Vagina (tissue), 2 donors: ENCODE measurements around the gene ARL10.

Experiments used
- CTCF ChIP-seq, 3 experiments: fragments of 450-650 bp in 2 of 3; fragments of 200-600 bp in 1 of 3; sonication (generic) in 1 of 3; IDR thresholded peaks; one replicate each; pipeline ENCODE4 v1.5.1; 2017 to 2019; ENCODE audit warnings: antibody characterized with exemption in 3 of 3, mild to moderate bottlenecking in 2 of 3, moderate library complexity in 2 of 3
- POLR2A ChIP-seq, 2 donors: fragments of 450-650 bp; IDR thresholded peaks; one replicate each; pipeline ENCODE4 v1.6.1; 2017; ENCODE audit warnings: antibody characterized with exemption in 2 of 2, mild to moderate bottlenecking in 2 of 2, moderate library complexity in 2 of 2

DNA sequence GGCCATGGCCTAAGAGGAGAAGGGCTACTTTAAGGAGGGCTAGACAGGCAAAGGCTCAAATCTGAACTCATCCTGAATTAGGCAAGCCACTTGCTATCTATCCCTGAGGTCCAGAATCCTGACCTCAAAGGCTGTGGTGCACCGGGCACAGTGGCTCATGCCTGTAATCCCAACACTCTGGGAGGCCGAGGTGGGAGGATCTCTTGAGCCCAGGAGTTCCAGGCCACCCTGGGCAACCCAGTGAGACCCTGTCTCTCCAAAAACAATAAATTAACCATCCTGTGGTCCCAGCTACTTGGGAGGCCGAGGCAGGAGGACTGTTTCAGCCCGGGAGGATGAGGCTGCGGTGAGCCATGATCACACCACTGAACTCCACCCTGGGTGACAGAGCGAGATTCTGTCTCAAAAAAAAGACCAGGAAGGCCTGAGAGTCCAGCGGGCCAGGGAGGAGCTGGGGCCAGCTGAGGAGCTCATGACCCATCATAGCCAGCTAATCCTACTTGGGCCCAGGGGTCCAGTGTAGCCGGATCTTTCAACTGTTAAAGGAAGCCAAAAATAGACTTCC, 19.2 kb downstream of the ARL10 start:
- TF ChIP-seq CTCF (IDR thresholded peaks at IDR 0.05) (no peak), POLR2A (IDR thresholded peaks at IDR 0.05) (no peak)
